ENCODE data around the gene PTPRN2. TPM values are rescaled to one million over a fixed set of nuclear protein-coding genes. Genes with fewer than 3 reads are reported as not detected.

PTPRN2 gene
- total and polyA plus RNA-seq, 8 donors: 4.9 to 136 (median 46.8) TPM

- no peaks in the 10 kb centered on the region for H3K4me1 ChIP-seq
- WGBS, 5 donors: 77 to 91% (median 86%) methylated on average over 15 of the region's 15 CpGs
- no peak for DNase-seq
- no peak overlapping the region for H3K4me3 ChIP-seq
- peaks cover 0 to 26% (median 17%) of the 10 kb centered on the region in 4 donors for H3K36me3 ChIP-seq
- H3K9me3 ChIP-seq: no peaks in the 10 kb centered on the region
- no peak overlapping the region for H3K27ac ChIP-seq
- intact Hi-C loops (cut with DNase I; ENCODE audit: low total_unique reads): no loop called here
- no peak for TF ChIP-seq POLR2A (IDR thresholded peaks at IDR 0.05)
- no peak for TF ChIP-seq CTCF (IDR thresholded peaks at IDR 0.05)
- TF ChIP-seq POLR2AphosphoS5 (IDR thresholded peaks at IDR 0.05): no peak
- no peak for TF ChIP-seq EP300 (IDR thresholded peaks at IDR 0.05)
- no peaks in the 10 kb centered on the region for H3K27me3 ChIP-seq
Measured at GRCh38 chr7:157596881-157597280, 990.7 kb downstream of the PTPRN2 start.

GRCh38 chr7:157596471-157596870, 991.2 kb downstream of the PTPRN2 start:
- 86 to 93% (median 92%) methylated on average over 11 of the region's 11 CpGs for WGBS, 5 donors
- H3K27ac ChIP-seq: no peak overlapping the region
- no peak for DNase-seq
- H3K27me3 ChIP-seq: no peaks in the 10 kb centered on the region
- TF ChIP-seq POLR2A (IDR thresholded peaks at IDR 0.05) (no peak), EP300 (IDR thresholded peaks at IDR 0.05) (no peak), CTCF (IDR thresholded peaks at IDR 0.05) (no peak), POLR2AphosphoS5 (IDR thresholded peaks at IDR 0.05) (no peak)
- H3K36me3 ChIP-seq: peaks cover 0 to 27% (median 17%) of the 10 kb centered on the region in 4 donors
- H3K4me3 ChIP-seq: no peak overlapping the region
- intact Hi-C loops (cut with DNase I; ENCODE audit: low total_unique reads): no loop called here
- no peaks in the 10 kb centered on the region for H3K9me3 ChIP-seq
- H3K4me1 ChIP-seq: no peaks in the 10 kb centered on the region

GRCh38 chr7:157596026-157596425, 991.6 kb downstream of the PTPRN2 start:
- Histone ChIP-seq H3K27me3 (no peaks in the 10 kb centered on the region), H3K27ac (no peak overlapping the region), H3K36me3 (peaks cover 0 to 32% (median 17%) of the 10 kb centered on the region in 4 donors), H3K9me3 (no peaks in the 10 kb centered on the region), H3K4me1 (no peaks in the 10 kb centered on the region), H3K4me3 (no peak overlapping the region)
- intact Hi-C loops (cut with DNase I; ENCODE audit: low total_unique reads): no loop called here
- DNase-seq: no peak
- WGBS, 5 donors: 87 to 97% (median 92%) methylated on average over 10 to 11 of the region's 11 CpGs
- TF ChIP-seq POLR2AphosphoS5 (IDR thresholded peaks at IDR 0.05) (no peak), CTCF (IDR thresholded peaks at IDR 0.05) (no peak), EP300 (IDR thresholded peaks at IDR 0.05) (no peak), POLR2A (IDR thresholded peaks at IDR 0.05) (no peak)

GRCh38 chr7:157595086-157595855, 992.4 kb downstream of the PTPRN2 start:
- H3K27me3 ChIP-seq: no peaks in the 10 kb centered on the region
- peaks cover 0 to 38% (median 17%) of the 10 kb centered on the region in 4 donors for H3K36me3 ChIP-seq
- H3K27ac ChIP-seq: no peak overlapping the region
- H3K4me1 ChIP-seq: no peaks in the 10 kb centered on the region
- 84 to 93% (median 91%) methylated on average over 20 of the region's 20 CpGs for WGBS, 5 donors
- TF ChIP-seq CTCF (IDR thresholded peaks at IDR 0.05): no peak
- no peak for TF ChIP-seq POLR2AphosphoS5 (IDR thresholded peaks at IDR 0.05)
- no peak for TF ChIP-seq POLR2A (IDR thresholded peaks at IDR 0.05)
- no peak for TF ChIP-seq EP300 (IDR thresholded peaks at IDR 0.05)
- H3K4me3 ChIP-seq: no peak overlapping the region
- intact Hi-C loops (cut with DNase I; ENCODE audit: low total_unique reads): no loop called here
- no peak for DNase-seq
- H3K9me3 ChIP-seq: no peaks in the 10 kb centered on the region
